Mesothelial cell of epicardium (in vitro differentiated cells): ENCODE measurements around the gene CDC42BPA. TPM values are rescaled to one million over a fixed set of nuclear protein-coding genes. Genes with fewer than 3 reads are reported as not detected.

Experiments
- DNase-seq, 2 experiments: peaks; one replicate each; pipeline ENCODE4 v3.0.0; 2021; ENCODE audit warnings: low spot score in 2 of 2; ENCODE audit not compliant: unreplicated experiment in 2 of 2
- H3K27ac Mint-ChIP-seq: 2 replicates; pipeline ENCODE4 v1.8.0; 2021; ENCODE audit warnings: mixed read lengths
- H3K27me3 Mint-ChIP-seq: 2 replicates; pipeline ENCODE4 v1.8.0; 2021; ENCODE audit warnings: low read depth, mixed read lengths
- H3K36me3 Mint-ChIP-seq: 2 replicates; pipeline ENCODE4 v1.8.0; 2021; ENCODE audit warnings: mixed read lengths
- H3K4me1 Mint-ChIP-seq: 2 replicates; pipeline ENCODE4 v1.8.0; 2021; ENCODE audit warnings: mixed read lengths
- H3K4me3 Mint-ChIP-seq: 2 replicates; pipeline ENCODE4 v1.8.0; 2021; ENCODE audit warnings: mild to moderate bottlenecking, moderate library complexity, mixed read lengths
- H3K9me3 Mint-ChIP-seq: 2 replicates; pipeline ENCODE4 v1.8.0; 2021; ENCODE audit warnings: mixed read lengths
- CTCF ChIP-seq: fragments of 200-600 bp; sonication (generic); IDR thresholded peaks from one replicate; pipeline ENCODE4 v1.5.0; 2021; ENCODE audit warnings: antibody characterized with exemption; ENCODE audit not compliant: unreplicated experiment
- total RNA-seq: library from RNA; stranded (reverse); gene quantifications from 3 replicates; pipeline ENCODE4 v1.2.1, GENCODE V29; 2021

Gene CDC42BPA
- total RNA-seq, 1 donor from 2014 or later, result 44.4 TPM

- no peak for DNase-seq
- Mint-ChIP-seq H3K4me1 (no peaks in the 10 kb centered on the region), H3K9me3 (peaks cover 11% of the 10 kb centered on the region), H3K27ac (no peak overlapping the region), H3K4me3 (no peak overlapping the region), H3K36me3 (peaks cover 19% of the 10 kb centered on the region), H3K27me3 (no peaks in the 10 kb centered on the region)
- no peak for TF ChIP-seq CTCF
These were observed 260.0 kb downstream of the CDC42BPA start for GRCh38 chr1:227058321-227058751.

- DNase-seq, result no peak
- no peak overlapping the region for H3K27ac Mint-ChIP-seq
- no peaks in the 10 kb centered on the region for H3K27me3 Mint-ChIP-seq
- TF ChIP-seq CTCF, result no peak
- peaks cover 31% of the 10 kb centered on the region for H3K36me3 Mint-ChIP-seq
- H3K9me3 Mint-ChIP-seq, result peaks cover 24% of the 10 kb centered on the region
- H3K4me3 Mint-ChIP-seq, result no peak overlapping the region
- no peaks in the 10 kb centered on the region for H3K4me1 Mint-ChIP-seq
These were observed 269.0 kb downstream of the CDC42BPA start for GRCh38 chr1:227049253-227049652.

GRCh38 chr1:227043755-227044154 is 274.5 kb downstream of the CDC42BPA start:
- Mint-ChIP-seq H3K27me3 (no peaks in the 10 kb centered on the region), H3K4me3 (no peak overlapping the region), H3K27ac (no peak overlapping the region), H3K36me3 (peaks cover 31% of the 10 kb centered on the region), H3K9me3 (peaks cover 16% of the 10 kb centered on the region), H3K4me1 (no peaks in the 10 kb centered on the region)
- no peak for DNase-seq
- no peak for TF ChIP-seq CTCF

- Mint-ChIP-seq H3K36me3 (peaks cover 33% of the 10 kb centered on the region), H3K27me3 (no peaks in the 10 kb centered on the region), H3K27ac (no peak overlapping the region), H3K9me3 (peaks cover 10% of the 10 kb centered on the region), H3K4me1 (no peaks in the 10 kb centered on the region), H3K4me3 (no peak overlapping the region)
- no peak for TF ChIP-seq CTCF
- no peak for DNase-seq
These were observed 276.0 kb downstream of the CDC42BPA start for GRCh38 chr1:227042292-227042691.

- DNase-seq, result no peak
- TF ChIP-seq CTCF, result no peak
- Mint-ChIP-seq H3K36me3 (peaks cover 22% of the 10 kb centered on the region), H3K27me3 (no peaks in the 10 kb centered on the region), H3K27ac (no peak overlapping the region), H3K4me1 (no peaks in the 10 kb centered on the region), H3K4me3 (no peak overlapping the region), H3K9me3 (no peaks in the 10 kb centered on the region)
These were observed 279.9 kb downstream of the CDC42BPA start for GRCh38 chr1:227038401-227038800.

GRCh38 chr1:227037121-227037520 is 281.2 kb downstream of the CDC42BPA start:
- H3K4me1 Mint-ChIP-seq, result no peaks in the 10 kb centered on the region
- H3K36me3 Mint-ChIP-seq, result peaks cover 23% of the 10 kb centered on the region
- TF ChIP-seq CTCF, result no peak
- DNase-seq, result no peak
- no peak overlapping the region for H3K27ac Mint-ChIP-seq
- H3K9me3 Mint-ChIP-seq, result no peaks in the 10 kb centered on the region
- H3K27me3 Mint-ChIP-seq, result no peaks in the 10 kb centered on the region
- H3K4me3 Mint-ChIP-seq, result no peak overlapping the region
